Stimulated activated naive B cell treated with anti-CD40 and anti-IgM and Interleukin-4, amounts not matched to agents 10 μg/mL and 1 μg/mL and 100 μg/mL, for 72 hours (primary cell): ENCODE measurements around the gene ALDH1A1.

Experiments
- ATAC-seq, 2 donors: fragments of 150-1000 bp; cut with Tn5 transposase; replicated peaks; 2 replicates each; pipeline ENCODE4 v1.10.0; 2021; ENCODE audit warnings: moderate library complexity in 1 of 2
- DNase-seq: peaks from one replicate; pipeline ENCODE4 v3.0.0; 2021
- H3K27ac Mint-ChIP-seq: one replicate; pipeline ENCODE4 v1.8.0; 2022; ENCODE audit warnings: mild to moderate bottlenecking, mixed read lengths
- H3K27me3 Mint-ChIP-seq, 2 donors: one replicate each; pipeline ENCODE4 v1.8.0; 2022; ENCODE audit warnings: mixed read lengths in 2 of 2
- H3K36me3 Mint-ChIP-seq, 2 donors: one replicate each; pipeline ENCODE4 v1.8.0; 2022; ENCODE audit warnings: mixed read lengths in 2 of 2, mild to moderate bottlenecking in 1 of 2
- H3K4me1 Mint-ChIP-seq, 2 donors: one replicate each; pipeline ENCODE4 v1.8.0; 2022; ENCODE audit warnings: mixed read lengths in 2 of 2, mild to moderate bottlenecking in 1 of 2
- H3K4me3 Mint-ChIP-seq, 2 donors: one replicate each; pipeline ENCODE4 v1.8.0; 2022; ENCODE audit warnings: mild to moderate bottlenecking in 2 of 2, mixed read lengths in 2 of 2, moderate library complexity in 1 of 2
- H3K9me3 Mint-ChIP-seq, 2 donors: one replicate each; pipeline ENCODE4 v1.8.0; 2022; ENCODE audit warnings: mixed read lengths in 2 of 2, mild to moderate bottlenecking in 1 of 2

Gene ALDH1A1

DNA sequence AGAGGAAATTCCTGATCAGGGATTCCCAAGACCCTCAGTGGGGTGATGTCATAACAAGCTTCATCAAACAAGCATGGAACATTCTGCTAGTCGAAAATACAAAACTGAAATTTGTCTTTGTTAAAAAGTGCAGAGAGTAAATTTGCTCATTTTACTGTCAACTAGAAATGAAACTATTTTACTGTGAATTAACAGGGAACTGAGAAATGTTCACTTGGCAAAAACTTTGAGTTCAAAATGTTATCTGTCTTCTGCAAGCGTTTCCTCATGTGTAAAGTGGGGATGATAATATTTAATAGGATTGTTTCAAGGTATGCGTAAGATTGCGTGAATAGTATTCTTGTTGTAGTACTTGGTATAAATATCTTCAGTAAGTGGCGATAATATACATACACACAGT, 45.4 kb downstream of the ALDH1A1 start:
- no peak overlapping the region for H3K27ac Mint-ChIP-seq
- no peaks in the 10 kb centered on the region for H3K4me1 Mint-ChIP-seq
- ATAC-seq (no peak), DNase-seq (no peak)
- H3K36me3 Mint-ChIP-seq, result no peaks in the 10 kb centered on the region
- H3K4me3 Mint-ChIP-seq, result no peak overlapping the region
- H3K27me3 Mint-ChIP-seq, result no peaks in the 10 kb centered on the region
- no peaks in the 10 kb centered on the region for H3K9me3 Mint-ChIP-seq

DNA sequence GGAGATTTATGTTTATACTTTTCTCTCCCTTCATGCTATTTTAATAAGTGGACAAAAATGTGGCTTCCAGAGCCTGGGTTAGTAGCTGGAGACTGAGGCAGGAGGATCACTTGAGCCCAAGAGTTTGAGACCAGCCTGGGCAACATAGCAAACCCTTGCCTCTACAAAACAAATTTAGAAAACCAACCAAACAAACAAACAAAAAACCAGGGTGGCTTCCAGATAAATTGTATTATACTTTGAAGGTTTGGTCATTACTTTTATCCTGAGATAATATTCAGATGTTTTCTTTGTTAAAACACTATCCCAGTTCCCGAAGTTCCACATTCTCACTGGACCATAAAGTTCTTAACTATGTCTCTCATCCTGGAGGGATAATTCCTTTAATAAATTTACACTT, 46.0 kb downstream of the ALDH1A1 start:
- Mint-ChIP-seq H3K9me3 (no peaks in the 10 kb centered on the region), H3K4me3 (no peak overlapping the region), H3K36me3 (no peaks in the 10 kb centered on the region), H3K27me3 (no peaks in the 10 kb centered on the region), H3K4me1 (no peaks in the 10 kb centered on the region), H3K27ac (no peak overlapping the region)
- no peak for DNase-seq
- no peak for ATAC-seq

DNA sequence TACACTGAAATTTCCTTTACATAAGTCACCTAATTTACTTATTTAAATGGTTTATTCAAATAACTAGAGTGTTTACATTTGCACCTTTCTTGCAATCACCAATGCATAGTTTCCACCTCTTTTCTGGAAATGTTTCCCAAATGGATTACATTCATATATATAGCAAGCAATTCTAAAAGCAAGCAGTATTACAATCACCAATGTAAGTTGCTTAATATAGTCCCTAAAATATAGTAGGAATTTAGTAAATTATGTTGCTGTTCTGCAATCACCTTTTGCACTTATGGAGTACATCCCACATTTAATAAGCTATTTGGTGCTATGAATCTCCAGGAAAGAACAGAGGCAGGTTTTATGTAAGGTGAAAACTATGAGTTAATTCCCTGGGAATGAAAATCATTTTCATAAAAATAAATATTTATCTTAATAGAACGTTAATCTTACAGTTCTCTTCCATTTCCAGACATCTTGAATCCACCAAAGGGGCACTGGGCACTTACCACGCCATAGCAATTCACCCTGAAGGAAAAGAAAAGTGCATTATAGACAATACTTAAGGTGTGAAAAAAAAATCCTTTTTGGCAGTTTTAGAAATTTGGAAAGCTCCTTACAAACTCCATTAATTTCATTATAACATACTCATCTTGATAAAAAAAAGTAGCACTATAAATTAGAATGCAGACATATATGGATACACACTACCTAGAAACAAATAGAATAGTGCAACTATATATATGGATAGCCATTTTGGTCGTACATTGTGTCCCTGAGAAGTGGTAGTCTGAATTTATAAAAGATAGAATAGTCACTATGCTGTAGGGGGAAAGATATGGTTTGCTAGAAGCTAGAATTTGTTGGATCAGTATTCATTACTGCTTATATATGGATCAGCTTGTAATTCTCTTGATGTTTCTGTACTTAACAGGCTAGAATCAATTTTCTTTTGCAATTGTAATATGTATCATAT, 47.1 kb downstream of the ALDH1A1 start:
- H3K4me1 Mint-ChIP-seq, result no peaks in the 10 kb centered on the region
- DNase-seq, result no peak
- no peaks in the 10 kb centered on the region for H3K27me3 Mint-ChIP-seq
- no peak for ATAC-seq
- H3K9me3 Mint-ChIP-seq, result no peaks in the 10 kb centered on the region
- H3K4me3 Mint-ChIP-seq, result no peak overlapping the region
- no peaks in the 10 kb centered on the region for H3K36me3 Mint-ChIP-seq
- no peak overlapping the region for H3K27ac Mint-ChIP-seq

DNA sequence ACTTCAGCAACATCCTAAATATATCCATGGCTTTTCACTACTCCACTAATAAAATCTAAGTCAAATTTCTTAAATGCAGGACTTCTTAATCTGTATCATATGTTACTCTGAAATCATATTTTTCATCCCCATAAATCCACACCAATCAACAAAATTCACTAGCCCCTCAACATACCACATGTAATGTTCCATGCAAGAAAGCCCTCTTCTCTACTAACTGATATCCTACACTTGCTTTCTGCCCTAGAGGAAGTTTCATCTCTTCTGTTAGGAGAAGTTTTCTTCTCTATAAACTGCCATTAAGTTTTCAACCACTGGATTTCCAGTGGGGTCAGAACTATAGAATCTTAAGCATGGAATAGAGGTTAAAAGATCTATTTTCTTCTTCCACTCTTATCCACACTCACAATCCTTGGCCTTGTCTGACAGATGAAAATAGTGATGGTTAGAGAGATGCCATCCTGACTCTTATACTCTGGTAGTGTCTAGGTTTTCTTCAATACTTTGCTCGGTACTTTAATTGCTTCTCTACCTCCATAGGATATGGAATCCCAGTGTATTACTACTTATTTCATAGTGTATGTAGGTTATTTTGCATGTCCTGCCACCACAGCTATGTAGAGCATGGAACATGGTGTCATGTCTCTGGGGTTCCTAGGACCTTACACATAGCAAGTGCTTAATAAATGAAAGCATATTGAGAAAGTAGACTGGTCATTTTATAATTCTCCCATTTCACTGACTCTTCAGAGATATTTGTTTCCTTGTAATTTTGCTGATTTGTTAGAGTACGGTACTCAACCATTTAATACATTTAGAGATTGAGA, 48.4 kb downstream of the ALDH1A1 start:
- H3K4me3 Mint-ChIP-seq, result no peak overlapping the region
- H3K27ac Mint-ChIP-seq, result no peak overlapping the region
- H3K9me3 Mint-ChIP-seq, result no peaks in the 10 kb centered on the region
- no peaks in the 10 kb centered on the region for H3K27me3 Mint-ChIP-seq
- no peaks in the 10 kb centered on the region for H3K4me1 Mint-ChIP-seq
- no peak for ATAC-seq
- no peak for DNase-seq
- no peaks in the 10 kb centered on the region for H3K36me3 Mint-ChIP-seq

DNA sequence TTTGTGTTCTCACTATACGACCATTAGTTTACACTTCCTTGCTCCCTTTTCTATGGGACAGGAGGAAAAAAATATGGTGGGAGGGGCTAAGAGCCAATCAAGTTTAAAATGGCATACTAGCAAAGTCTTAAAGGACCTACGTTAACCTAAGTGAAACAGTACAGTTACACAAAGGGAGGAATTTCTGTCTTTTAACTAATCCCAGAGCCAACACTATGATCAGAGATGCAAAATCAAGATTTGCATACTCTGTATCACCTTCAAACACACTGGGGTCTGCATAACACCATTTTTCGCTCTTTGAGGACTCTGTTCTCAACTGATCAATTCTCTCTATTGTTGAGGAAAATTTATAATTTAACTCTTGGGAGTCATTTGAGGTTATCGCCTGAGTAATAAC, 49.8 kb downstream of the ALDH1A1 start:
- ATAC-seq (no peak), DNase-seq (no peak)
- H3K36me3 Mint-ChIP-seq, result no peaks in the 10 kb centered on the region
- no peaks in the 10 kb centered on the region for H3K4me1 Mint-ChIP-seq
- H3K4me3 Mint-ChIP-seq, result no peak overlapping the region
- no peaks in the 10 kb centered on the region for H3K9me3 Mint-ChIP-seq
- H3K27me3 Mint-ChIP-seq, result no peaks in the 10 kb centered on the region
- H3K27ac Mint-ChIP-seq, result no peak overlapping the region

DNA sequence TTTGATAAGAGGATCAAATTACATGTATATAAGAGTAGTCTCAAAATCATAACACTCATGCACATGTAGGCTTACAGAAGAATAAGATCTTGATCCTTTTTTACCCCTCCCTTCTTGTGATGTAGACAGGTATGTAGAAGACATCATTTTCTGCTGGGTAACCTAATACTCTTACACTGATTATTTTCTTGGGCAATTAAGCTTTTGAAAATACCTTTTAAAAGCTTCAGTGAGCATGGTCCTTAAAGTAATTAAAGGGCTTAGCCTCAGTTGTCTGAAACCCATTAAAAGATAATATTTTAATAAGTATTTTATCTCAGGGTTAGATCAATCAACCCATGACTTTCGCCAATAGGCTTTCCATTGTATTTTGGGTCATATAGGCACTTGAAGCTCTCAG, 50.6 kb downstream of the ALDH1A1 start:
- ATAC-seq (no peak), DNase-seq (no peak)
- Mint-ChIP-seq H3K9me3 (no peaks in the 10 kb centered on the region), H3K4me1 (no peaks in the 10 kb centered on the region), H3K4me3 (no peak overlapping the region), H3K36me3 (no peaks in the 10 kb centered on the region), H3K27ac (no peak overlapping the region), H3K27me3 (no peaks in the 10 kb centered on the region)

DNA sequence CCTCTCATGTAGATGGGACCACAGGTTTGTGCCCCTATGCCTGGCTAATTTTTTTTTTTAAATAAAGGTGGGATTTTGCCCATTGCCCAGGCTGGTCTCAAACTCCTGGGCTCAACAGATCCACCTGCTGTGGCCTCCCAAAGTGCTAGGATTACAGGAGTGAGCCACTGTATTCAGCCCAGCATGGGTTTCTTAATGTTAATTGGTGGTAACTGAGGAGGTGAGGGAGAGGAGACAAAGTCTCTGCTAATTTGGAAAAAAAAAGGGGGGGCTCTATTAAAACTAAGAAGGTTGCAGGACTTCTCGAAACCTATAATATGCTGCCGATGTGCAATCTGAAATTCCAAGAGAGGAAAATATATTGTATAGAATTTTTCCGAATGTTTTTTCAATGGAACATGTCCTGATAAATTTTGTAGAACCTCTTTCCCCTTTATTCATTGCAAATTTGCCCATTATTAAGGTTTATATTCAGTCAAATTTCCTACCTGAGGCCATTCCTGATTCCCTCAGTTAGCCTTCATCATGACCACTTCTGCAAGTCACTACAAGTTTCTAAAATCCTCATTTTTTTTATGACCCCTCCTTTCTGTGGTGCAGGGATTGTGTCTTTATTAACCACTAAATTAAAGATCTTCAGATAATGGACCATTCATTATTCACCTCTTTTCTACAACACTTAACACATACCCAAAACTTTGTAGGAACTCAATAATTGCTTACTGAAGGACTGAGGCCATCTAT, 52.9 kb downstream of the ALDH1A1 start:
- H3K27me3 Mint-ChIP-seq, result no peaks in the 10 kb centered on the region
- DNase-seq, result no peak
- no peak overlapping the region for H3K27ac Mint-ChIP-seq
- ATAC-seq, result no peak
- H3K9me3 Mint-ChIP-seq, result no peaks in the 10 kb centered on the region
- H3K4me3 Mint-ChIP-seq, result no peak overlapping the region
- no peaks in the 10 kb centered on the region for H3K4me1 Mint-ChIP-seq
- H3K36me3 Mint-ChIP-seq, result no peaks in the 10 kb centered on the region

DNA sequence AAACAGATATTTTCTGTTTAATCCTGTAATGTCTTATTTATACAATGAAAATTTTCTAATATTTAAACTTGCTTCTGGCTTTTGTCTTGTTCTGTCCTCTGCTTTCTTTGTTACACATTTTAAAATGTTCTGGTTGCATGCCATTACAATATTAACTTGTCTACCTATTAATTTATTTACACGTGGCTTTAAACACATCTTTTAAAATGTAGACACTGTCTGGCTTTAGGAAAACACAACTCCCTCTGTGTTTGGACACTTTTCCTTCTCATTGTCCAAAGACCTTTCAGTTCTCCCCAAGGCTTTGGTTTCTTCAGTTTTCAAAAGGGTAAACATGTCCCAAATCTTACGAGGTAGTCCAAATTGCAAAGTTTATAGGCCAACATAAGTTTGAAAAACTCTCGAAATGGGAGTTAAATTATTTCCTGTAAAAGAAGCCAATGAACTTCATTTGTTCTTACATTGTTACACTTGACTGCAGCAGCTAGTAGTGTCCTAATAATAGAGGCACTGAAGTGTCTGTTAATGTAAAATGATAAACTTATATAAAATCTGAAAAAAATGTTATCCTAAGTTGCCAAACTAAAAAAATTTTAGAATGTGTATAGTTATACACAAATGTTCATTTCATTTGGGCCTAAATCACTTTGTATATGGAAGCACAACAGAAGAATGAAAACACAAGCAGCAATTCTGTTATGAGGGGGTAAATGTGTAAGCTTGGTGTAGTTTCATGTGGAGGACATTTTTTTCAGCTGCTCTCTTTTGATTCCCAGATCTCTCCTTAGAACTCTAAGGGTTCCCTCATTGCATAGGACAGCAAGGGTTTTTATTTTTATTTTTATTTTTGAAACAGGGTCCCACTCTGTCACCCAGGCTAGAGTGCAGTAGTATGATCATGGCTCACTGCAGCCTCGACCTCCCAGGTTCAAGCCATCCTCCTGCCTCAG, 53.8 kb downstream of the ALDH1A1 start:
- H3K4me1 Mint-ChIP-seq, result no peaks in the 10 kb centered on the region
- H3K36me3 Mint-ChIP-seq, result no peaks in the 10 kb centered on the region
- no peak overlapping the region for H3K4me3 Mint-ChIP-seq
- H3K27ac Mint-ChIP-seq, result no peak overlapping the region
- ATAC-seq, result no peak
- DNase-seq, result no peak
- H3K27me3 Mint-ChIP-seq, result no peaks in the 10 kb centered on the region
- no peaks in the 10 kb centered on the region for H3K9me3 Mint-ChIP-seq

DNA sequence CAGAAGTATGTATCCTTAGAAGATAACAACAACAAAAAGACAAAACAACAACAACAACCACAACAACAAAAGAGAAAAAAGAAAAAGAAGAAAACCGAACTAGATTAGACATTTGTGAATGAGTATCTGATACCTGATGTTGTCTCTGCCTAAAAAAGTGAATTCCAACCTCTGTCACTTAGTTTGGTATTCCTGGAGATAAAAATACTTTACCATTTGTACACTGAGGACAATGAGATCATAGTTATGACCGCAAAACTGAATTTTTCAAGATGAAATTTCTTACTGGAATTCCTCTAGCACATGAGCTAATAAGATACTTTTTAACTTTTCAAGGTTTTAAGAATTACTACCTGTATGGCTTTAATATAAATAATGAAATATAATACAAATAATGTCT, 54.5 kb downstream of the ALDH1A1 start:
- H3K4me1 Mint-ChIP-seq, result no peaks in the 10 kb centered on the region
- no peaks in the 10 kb centered on the region for H3K36me3 Mint-ChIP-seq
- H3K27ac Mint-ChIP-seq, result no peak overlapping the region
- ATAC-seq (no peak), DNase-seq (no peak)
- H3K9me3 Mint-ChIP-seq, result no peaks in the 10 kb centered on the region
- no peak overlapping the region for H3K4me3 Mint-ChIP-seq
- no peaks in the 10 kb centered on the region for H3K27me3 Mint-ChIP-seq

DNA sequence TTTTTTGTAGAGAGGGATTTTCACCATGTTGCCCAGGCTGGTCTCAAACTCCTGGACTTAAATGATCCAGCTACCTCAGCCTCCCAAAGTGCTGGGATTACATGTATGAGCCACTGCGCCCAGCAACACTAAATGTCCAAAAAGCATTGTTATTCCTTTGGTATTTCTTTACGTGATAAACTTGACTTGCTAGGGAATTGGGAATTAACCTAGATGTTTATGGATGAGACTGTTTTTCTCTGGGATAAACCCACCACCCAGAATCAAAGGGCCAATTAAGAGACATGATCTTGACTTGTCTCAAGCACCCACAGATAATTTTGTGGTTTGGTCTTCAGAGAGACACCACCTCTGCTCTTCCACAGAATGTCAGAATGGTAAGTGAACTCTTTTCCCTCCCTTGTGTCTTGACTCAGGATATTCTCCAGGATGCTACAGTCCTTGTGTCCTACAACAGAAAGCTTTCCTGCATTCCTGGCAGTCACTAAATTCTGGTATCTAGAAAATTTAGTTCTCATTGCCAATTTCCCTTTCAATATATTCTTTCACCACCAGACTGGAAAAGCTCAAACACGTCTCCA, 55.7 kb downstream of the ALDH1A1 start:
- H3K27ac Mint-ChIP-seq, result no peak overlapping the region
- H3K4me3 Mint-ChIP-seq, result no peak overlapping the region
- H3K27me3 Mint-ChIP-seq, result no peaks in the 10 kb centered on the region
- H3K36me3 Mint-ChIP-seq, result no peaks in the 10 kb centered on the region
- ATAC-seq (no peak), DNase-seq (no peak)
- no peaks in the 10 kb centered on the region for H3K4me1 Mint-ChIP-seq
- H3K9me3 Mint-ChIP-seq, result no peaks in the 10 kb centered on the region

DNA sequence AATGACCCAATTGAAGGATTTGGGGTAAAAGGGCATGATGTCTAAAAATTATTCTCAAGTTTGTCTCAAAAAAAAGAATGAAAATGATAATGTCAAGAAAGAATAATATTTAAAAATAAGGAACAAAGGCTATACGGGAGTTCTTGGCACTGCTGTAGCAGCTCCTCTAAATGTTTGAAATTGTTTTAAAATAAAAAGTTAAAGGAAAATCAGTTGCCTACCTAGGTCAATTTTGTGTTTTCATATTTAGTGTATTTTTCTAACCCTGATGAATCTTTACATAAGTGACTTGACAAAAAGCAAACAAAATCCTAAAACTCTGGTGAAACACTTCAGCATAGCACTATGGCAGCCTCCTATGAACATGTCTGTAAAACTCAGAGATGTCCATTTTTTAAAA, 56.4 kb downstream of the ALDH1A1 start:
- no peaks in the 10 kb centered on the region for H3K27me3 Mint-ChIP-seq
- no peak overlapping the region for H3K4me3 Mint-ChIP-seq
- no peaks in the 10 kb centered on the region for H3K9me3 Mint-ChIP-seq
- no peak for DNase-seq
- H3K36me3 Mint-ChIP-seq, result no peaks in the 10 kb centered on the region
- no peaks in the 10 kb centered on the region for H3K4me1 Mint-ChIP-seq
- no peak for ATAC-seq
- no peak overlapping the region for H3K27ac Mint-ChIP-seq

DNA sequence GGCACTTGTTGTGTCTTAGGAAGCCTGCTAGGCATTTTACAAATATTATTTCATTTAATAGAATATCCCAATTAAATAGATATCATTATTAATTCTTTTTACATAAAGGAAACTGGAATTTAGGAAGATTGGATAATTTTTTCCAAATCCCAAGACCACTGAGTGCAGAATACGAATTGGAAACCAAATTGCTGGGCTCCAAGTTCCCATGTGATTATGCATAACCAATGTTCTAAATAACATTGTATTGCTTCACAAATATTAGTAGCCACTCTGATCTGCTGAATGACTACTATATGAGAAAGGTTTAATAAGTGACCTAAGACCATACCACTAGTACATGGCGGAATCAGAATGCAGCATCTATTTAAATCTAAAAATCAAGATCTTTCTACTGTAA, 57.7 kb downstream of the ALDH1A1 start:
- ATAC-seq, result no peak
- Mint-ChIP-seq H3K4me1 (no peaks in the 10 kb centered on the region), H3K27me3 (no peaks in the 10 kb centered on the region), H3K36me3 (no peaks in the 10 kb centered on the region), H3K4me3 (no peak overlapping the region), H3K9me3 (no peaks in the 10 kb centered on the region), H3K27ac (no peak overlapping the region)
- no peak for DNase-seq

DNA sequence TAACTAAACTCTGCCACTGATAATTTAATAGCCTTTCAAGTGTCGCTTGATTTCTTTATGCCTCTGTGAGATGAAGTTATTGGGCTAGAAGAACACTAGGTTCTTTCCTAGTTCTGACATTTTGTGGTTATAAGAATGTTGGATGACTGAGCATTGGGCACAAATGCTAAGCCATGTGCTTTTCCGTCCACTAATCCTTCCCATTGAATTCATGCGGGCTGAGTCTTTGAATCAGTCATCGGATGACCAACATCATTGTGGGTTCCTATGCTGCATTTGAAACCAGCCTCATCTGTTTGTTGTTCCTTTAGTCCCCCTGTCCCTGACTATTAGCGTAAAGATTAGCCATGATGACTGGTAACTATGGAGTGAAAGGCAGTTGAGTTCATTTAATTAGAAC, 58.5 kb downstream of the ALDH1A1 start:
- Mint-ChIP-seq H3K4me1 (no peaks in the 10 kb centered on the region), H3K36me3 (no peaks in the 10 kb centered on the region), H3K4me3 (no peak overlapping the region), H3K27me3 (no peaks in the 10 kb centered on the region), H3K27ac (no peak overlapping the region), H3K9me3 (no peaks in the 10 kb centered on the region)
- ATAC-seq, result no peak
- DNase-seq, result no peak
